Tibial artery (tissue), 4 donors: ENCODE data around the gene NALF2.
A peak's percentile ranks its signal among the peaks of the same experiment; 100 is the strongest.

Experiments
- DNase-seq, 2 donors: peaks; one replicate each; pipeline ENCODE4 v3.0.0-alpha.2; 2019
- H3K27ac ChIP-seq, 2 donors: fragments of 200-600 bp; sonication (generic) in 1 of 2; 1 replicate in 1 of 2; 2 replicates in 1 of 2; pipeline ENCODE4 v1.5.1; 2018 to 2019; ENCODE audit warnings: mild to moderate bottlenecking in 1 of 2
- H3K27me3 ChIP-seq, 2 donors: fragments of 200-600 bp; sonication (generic) in 1 of 2; one replicate each; pipeline versions ENCODE4 v1.5.1 to v1.6.0; 2016 to 2019
- H3K36me3 ChIP-seq, 3 donors: fragments of 200-600 bp; sonication (generic) in 2 of 3; one replicate each; pipeline ENCODE4 v1.5.1; 2016 to 2019; ENCODE audit warnings: mild to moderate bottlenecking in 2 of 3
- H3K4me1 ChIP-seq, 4 donors: fragments of 200-600 bp; sonication (generic) in 2 of 4; 1 replicate in 3 of 4; 2 replicates in 1 of 4; pipeline ENCODE4 v1.5.1; 2016 to 2019
- H3K4me3 ChIP-seq, 2 donors: fragments of 200-600 bp; sonication (generic) in 1 of 2; 1 replicate in 1 of 2; 2 replicates in 1 of 2; pipeline ENCODE4 v1.5.1; 2018 to 2019; ENCODE audit warnings: mild to moderate bottlenecking in 2 of 2
- H3K9me3 ChIP-seq, 3 donors: fragments of 200-600 bp; sonication (generic) in 1 of 3; one replicate each; pipeline ENCODE4 v1.5.1; 2016 to 2019
- CTCF ChIP-seq, 2 experiments: fragments of 200-600 bp in 1 of 2; fragments of 450-650 bp in 1 of 2; IDR thresholded peaks; one replicate each; pipeline ENCODE4 v1.5.1; 2017 to 2019; ENCODE audit warnings: antibody characterized with exemption in 2 of 2, mild to moderate bottlenecking in 1 of 2, moderate library complexity in 1 of 2
- intact Hi-C: fragments of 100-400 bp; cut with DNase I; formaldehyde crosslinking; loops from one replicate; pipeline ENCODE4 v1.15.0; 2023; ENCODE audit warnings: low total_unique reads

The NALF2 gene

GRCh38 chrX:69504626-69505612, 793 bp downstream of the NALF2 start:
- H3K27me3 ChIP-seq = peaks cover 0 to 31% of the 10 kb centered on the region in 2 donors
- H3K4me1 ChIP-seq = peaks cover 0 to 11% (median 5%) of the 10 kb centered on the region in 4 donors
- DNase-seq = no peak
- H3K36me3 ChIP-seq = no peaks in the 10 kb centered on the region
- no peak for TF ChIP-seq CTCF (IDR thresholded peaks at IDR 0.05)
- H3K27ac ChIP-seq = no peak overlapping the region
- intact Hi-C loops = no loop called here
- H3K4me3 ChIP-seq = peak overlapping the region; percentile 42 to 53
- H3K9me3 ChIP-seq = peaks cover 0 to 6% (median 0%) of the 10 kb centered on the region in 3 donors

GRCh38 chrX:69505772-69506616, 1.9 kb downstream of the NALF2 start:
- H3K27ac ChIP-seq = no peak overlapping the region
- no peak overlapping the region for H3K4me3 ChIP-seq
- no peak for TF ChIP-seq CTCF (IDR thresholded peaks at IDR 0.05)
- intact Hi-C loops = no loop called here
- no peak for DNase-seq
- H3K36me3 ChIP-seq = no peaks in the 10 kb centered on the region
- H3K4me1 ChIP-seq = peaks cover 0 to 11% (median 5%) of the 10 kb centered on the region in 4 donors
- H3K9me3 ChIP-seq = no peaks in the 10 kb centered on the region
- H3K27me3 ChIP-seq = peaks cover 0 to 33% of the 10 kb centered on the region in 2 donors

- no peaks in the 10 kb centered on the region for H3K36me3 ChIP-seq
- TF ChIP-seq CTCF (IDR thresholded peaks at IDR 0.05) = no peak
- H3K27ac ChIP-seq = no peak overlapping the region
- H3K27me3 ChIP-seq = peaks cover 0 to 33% of the 10 kb centered on the region in 2 donors
- no peak for DNase-seq
- intact Hi-C loops = no loop called here
- no peak overlapping the region for H3K4me3 ChIP-seq
- no peaks in the 10 kb centered on the region for H3K9me3 ChIP-seq
- H3K4me1 ChIP-seq = peaks cover 0 to 11% (median 5%) of the 10 kb centered on the region in 4 donors
These were observed 2.7 kb downstream of the NALF2 start for GRCh38 chrX:69506617-69507499.

GRCh38 chrX:69507500-69507789, 3.3 kb downstream of the NALF2 start:
- TF ChIP-seq CTCF (IDR thresholded peaks at IDR 0.05) = no peak
- H3K4me3 ChIP-seq = no peak overlapping the region
- H3K27ac ChIP-seq = no peak overlapping the region
- no peaks in the 10 kb centered on the region for H3K36me3 ChIP-seq
- H3K27me3 ChIP-seq = peaks cover 0 to 33% of the 10 kb centered on the region in 2 donors
- H3K4me1 ChIP-seq = peaks cover 0 to 11% (median 5%) of the 10 kb centered on the region in 4 donors
- DNase-seq = no peak
- no peaks in the 10 kb centered on the region for H3K9me3 ChIP-seq
- intact Hi-C loops = no loop called here

- no peak for TF ChIP-seq CTCF (IDR thresholded peaks at IDR 0.05)
- Histone ChIP-seq H3K36me3 (no peaks in the 10 kb centered on the region), H3K9me3 (no peaks in the 10 kb centered on the region), H3K27ac (no peak overlapping the region), H3K4me1 (peaks cover 0 to 11% (median 5%) of the 10 kb centered on the region in 4 donors), H3K27me3 (peaks cover 0 to 33% of the 10 kb centered on the region in 2 donors), H3K4me3 (no peak overlapping the region)
- intact Hi-C loops = no loop called here
- DNase-seq = no peak
These were observed 4.5 kb downstream of the NALF2 start for GRCh38 chrX:69508610-69509009.
